IPS-11a (cell line): ENCODE data around the gene HSPA12B.

Experiments used
- H3K4me3 ChIP-seq: one replicate; pipeline ENCODE4 v1.5.1; 2013; ENCODE audit warnings: low read depth, low read length, control low read depth

The HSPA12B gene

DNA sequence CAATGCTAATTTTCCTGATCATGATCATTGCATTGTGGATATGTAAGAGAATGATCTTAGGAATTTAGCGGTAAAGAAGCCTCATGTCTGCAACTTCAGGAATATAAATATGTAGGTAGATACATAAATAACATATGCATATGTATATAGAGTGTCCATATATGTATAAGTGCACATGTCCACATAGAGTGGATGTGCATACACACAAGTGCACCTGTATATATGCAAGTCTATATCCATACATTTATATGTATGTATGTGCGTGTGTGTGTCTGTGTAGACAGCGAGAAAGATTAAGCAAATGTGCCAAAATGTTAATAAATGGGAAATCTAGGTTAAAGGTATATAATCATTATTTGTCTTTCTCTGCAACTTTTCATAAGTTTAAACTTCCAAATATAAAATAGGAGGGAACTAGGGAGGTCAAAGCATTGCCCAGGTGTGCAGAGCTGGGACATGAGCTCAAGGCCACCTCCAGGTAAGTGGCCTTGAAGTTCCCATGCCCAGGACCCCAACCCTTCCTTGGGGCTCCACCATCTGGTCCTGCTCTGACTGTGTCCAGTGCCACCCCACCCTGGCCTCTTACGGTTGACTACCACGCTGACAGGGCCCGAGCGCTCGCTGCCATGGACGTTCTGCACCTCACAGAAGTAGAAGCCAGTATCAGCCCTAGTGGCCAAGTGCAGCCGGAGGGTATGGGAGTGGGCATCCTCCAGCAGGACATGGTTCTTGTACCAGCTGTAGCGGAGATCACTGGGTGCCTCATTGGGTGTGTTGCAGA lies 29.7 kb upstream of the HSPA12B start:
- H3K4me3 ChIP-seq = no peak overlapping the region

DNA sequence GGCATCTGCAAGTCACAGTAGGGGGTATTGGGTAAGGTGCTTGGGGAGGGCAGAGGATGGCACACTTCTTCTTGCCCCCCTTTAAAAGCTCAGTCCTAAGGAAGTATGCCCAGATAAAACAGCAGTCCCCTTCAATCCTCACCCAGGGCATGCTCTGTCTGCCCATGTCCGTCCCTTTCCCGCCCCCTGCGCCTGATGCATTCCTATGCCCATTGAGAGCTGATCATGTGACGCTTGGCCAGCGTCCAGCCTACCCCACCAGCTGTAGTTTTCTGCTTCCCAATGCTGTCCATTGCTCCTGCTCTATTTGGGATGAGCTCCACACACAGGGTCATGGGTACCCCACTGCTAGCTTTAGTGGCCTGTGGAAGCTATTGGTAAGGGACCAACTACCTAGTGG lies 28.4 kb upstream of the HSPA12B start:
- H3K4me3 ChIP-seq = no peak overlapping the region

DNA sequence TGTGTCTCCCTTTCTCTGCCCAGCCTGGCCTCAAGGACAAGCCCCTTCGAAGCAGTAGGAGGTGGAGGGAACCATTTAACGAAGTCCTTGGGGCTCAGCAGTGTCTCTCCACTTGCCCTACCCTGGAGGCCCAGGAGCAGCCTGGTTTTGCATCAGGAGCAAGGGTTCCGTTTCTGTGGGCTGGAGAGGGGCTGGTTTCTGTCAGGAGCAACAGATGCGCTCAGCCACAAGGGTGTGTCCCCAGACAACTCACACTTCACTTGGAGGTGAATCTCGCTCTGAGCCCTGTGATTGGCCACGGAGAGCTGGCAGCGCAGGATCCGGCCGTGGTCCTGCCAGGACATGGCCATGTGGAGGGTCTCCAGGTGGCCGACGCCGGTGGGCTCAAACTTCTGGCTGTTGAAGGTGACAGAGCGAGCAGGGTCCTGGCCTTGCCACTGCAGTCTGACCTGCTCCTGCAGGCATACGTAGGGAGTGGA lies 27.0 kb upstream of the HSPA12B start:
- H3K4me3 ChIP-seq = no peak overlapping the region

DNA sequence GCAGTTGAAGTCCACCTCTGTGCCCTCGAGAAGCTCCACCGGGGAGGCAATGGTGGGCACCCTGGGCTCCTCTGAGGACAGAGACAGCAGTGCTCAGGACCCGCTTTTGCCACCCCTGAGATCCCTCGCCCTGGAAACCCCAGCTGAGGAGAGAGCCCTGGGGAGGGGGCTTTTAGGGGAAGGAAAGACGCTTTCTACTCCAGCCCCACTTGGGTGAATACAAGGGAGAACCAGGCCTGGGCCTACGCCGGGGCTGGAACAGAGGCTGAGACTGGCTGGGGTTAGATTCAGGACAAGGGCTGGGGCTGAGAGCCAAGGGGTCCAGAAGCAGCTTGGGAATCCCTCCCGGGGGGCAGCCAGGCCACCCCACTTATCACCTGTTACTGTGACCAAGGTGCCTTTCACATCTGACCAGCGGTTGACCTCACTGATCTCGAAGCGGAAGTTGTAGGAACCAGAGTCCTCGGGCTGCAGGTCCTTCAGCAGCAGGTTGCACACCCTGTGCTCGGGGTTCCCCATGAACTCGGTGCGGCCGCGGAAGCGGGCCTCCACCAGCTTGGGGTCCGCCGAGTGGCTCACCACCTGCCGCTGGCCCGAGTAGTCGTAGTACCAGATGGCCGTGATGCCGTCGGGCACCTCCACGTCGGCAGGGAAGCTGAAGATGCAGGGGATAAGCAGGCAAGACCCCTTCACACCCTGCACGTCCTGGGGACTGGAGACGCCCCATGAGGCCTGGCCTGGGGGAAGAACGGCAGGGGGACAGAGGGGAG lies 26.3 kb upstream of the HSPA12B start:
- no peak overlapping the region for H3K4me3 ChIP-seq

DNA sequence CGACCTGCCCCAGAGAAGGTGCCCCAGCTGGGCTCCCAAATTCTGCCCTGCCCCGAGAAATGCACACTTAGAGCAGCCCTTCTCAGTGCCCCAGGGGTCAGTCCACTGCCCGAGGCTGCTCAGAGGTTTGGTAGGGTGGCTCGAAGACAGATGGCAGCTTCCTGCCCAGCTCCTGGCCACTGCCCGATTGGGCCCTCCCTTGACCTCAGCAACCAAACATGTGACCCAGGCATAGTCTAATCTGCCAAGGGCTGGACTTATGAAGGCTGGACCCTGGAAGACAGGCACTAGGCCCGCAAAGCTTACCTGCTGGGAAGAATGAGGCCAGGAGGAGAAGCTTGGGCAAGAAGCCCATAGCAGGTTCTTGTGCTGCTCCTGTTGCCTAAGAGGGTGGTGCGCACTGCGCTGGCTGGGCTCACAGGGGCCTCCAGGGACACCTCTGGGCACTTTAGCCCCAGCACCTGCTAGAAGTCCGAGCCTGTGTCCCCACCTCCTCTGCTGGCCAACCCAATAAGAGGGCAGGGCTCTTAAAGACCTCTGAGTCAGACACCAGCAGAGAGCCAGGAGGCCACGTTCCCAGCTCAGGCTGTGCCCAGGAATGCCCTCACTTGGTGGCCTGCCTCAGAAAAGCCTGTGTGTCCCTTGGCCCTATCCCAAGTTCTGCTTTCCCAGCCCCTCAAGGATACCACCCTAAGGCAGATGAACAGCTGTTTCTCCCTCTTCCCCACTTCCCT lies 25.5 kb upstream of the HSPA12B start:
- H3K4me3 ChIP-seq = no peak overlapping the region

DNA sequence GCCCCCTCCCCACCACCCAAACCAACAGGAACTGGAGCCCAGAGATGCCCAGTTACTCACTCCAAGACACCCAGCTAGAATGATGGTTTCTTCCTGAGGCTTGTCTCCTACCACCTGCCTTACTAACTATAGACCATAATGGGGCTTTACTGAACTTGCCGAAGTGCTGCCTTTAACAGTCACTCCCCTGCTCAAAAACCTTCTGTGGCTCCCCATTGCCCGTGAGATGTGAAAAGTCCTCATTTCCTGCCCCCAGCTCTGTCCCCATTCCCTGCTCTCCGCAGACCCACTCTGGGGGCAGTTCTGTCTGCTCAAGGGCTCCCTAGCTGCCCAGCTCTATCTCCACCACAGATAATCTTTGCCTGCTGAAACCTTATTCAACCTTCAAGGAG lies 25.0 kb upstream of the HSPA12B start:
- no peak overlapping the region for H3K4me3 ChIP-seq

DNA sequence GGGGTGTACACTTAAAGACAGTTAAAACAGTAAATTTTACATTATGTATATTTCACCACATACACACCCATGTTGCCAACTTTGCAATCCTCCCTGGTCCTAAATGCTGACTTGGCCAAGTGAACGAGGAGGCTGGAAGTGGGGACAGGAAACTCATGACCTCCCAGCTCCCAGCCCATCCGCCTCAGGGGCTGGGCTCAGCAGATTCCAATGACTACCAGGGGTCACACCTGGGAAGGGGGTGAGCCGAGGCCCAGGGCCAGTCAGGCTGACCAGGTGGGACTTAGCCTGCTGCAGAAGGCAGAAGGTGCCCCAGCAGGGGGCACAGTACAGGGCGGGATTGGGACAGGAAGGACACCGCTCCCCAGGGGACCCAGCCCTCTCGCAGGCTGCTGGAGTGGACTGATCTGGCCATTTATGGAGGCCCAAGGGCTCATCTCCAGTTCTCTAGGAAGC lies 22.4 kb upstream of the HSPA12B start:
- no peak overlapping the region for H3K4me3 ChIP-seq

DNA sequence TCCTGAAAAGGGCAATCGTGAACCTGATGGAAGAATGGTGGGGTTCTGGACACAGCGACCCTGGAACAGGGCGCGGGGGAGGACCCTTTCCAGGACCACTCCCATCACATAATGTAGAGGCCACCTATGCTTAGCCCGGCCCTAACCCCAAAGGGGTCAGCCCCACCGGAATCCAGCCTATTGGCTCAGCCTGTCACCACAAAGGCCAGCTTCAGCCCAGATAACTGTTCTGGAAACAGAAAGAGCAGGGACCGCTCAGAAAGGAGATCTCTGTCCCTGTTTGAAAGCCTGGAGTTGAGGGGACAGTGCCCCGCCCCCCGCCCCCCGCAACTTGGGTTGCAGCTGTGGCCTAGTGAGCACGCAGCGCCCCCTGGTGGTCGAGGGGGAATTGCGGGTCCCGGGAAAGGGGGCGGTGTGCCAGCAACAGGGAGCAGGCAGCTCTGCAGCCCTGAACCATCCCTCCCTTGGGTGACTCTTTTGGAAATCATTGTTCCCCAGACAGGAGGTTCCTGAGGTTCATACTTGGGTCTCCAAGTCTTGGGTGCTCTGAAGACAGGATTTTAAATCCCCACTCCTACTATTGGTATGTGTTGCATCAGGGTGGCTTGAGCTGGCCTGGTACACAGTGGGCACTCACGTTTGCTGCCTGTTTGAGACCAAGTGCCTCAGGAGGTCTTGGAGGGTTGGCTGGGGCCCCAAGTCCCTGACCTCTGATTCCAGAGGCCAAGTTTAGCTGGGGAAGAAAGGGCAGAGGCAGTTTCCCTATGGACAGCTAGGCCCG lies 21.6 kb upstream of the HSPA12B start:
- H3K4me3 ChIP-seq = no peak overlapping the region

DNA sequence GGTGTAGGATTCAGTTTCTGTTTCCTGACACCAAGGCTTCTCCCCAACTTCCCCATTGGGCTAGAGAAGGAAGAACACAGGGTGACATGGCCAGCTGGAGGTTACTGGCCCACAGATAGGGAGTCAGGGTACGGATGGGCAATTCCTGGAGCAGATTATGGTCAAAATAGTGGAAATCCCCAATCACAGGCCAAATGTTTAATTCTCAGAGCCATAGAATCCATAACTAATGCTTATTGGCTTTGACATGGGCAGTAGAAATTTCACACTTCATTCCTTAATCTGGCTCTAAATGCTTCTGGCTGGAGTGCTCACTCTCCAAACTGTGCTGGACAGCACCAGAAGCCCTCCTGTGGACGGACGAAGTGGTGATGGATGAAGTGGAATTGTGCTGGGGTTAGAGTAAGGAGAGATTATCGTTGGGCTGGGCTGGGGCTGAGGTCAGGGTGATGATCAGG lies 21.0 kb upstream of the HSPA12B start:
- H3K4me3 ChIP-seq = no peak overlapping the region

DNA sequence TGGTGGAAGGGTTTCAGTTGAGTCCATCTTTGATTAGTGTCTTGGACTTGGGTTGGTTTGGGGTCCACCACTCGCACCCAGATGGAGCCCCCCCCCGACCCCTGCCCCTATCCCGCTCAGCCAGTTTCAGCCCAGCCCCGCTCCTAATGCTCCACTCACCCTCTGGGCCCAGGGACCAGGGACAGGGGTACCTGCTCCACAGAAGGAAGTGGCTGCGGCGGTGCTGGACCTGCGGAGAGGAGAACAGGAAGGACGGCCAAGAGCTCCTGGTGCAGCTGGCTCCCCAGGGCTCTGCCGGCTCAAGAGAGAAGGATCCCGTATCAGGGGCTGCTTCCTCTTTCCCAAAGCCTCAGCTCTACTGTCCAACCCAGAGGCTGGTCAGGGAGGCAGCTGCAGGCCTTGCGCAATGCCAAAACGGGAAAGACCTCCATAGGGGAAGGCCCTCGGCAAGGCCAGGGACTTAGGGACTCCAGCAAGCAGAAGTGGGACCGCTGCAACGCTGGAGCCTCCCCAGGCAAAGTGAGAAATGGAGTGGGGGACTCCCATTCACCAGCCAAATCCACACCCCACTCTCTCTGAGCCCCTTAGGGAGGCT lies 20.1 kb upstream of the HSPA12B start, which contains the start of gene SIGLEC1:
TSS of gene SIGLEC1 (minus strand) at position 322 of the 595 bp plus-strand sequence. CDS start 5,472 bp downstream, outside the sequence.
- no peak within 1 kb of the TSS for H3K4me3 ChIP-seq

DNA sequence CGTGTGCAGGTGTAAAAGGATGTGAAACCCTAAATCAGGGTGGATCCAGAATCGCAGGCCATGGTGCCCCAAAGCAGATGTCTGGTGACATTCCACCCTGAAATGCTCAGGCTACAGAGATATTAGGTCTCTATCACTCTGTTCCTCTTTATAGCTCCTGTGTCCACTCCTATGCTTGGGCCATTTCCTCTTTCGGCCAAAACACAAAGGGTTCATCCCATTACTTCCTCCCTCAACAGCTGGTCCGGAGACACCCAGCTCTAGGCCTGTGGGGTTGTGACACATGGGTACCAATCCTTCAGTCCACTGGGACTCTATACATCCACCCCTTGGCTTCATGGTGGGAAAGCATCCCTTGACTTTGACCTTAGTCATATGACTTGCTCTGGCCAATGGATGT lies 18.4 kb upstream of the HSPA12B start:
- no peak overlapping the region for H3K4me3 ChIP-seq

DNA sequence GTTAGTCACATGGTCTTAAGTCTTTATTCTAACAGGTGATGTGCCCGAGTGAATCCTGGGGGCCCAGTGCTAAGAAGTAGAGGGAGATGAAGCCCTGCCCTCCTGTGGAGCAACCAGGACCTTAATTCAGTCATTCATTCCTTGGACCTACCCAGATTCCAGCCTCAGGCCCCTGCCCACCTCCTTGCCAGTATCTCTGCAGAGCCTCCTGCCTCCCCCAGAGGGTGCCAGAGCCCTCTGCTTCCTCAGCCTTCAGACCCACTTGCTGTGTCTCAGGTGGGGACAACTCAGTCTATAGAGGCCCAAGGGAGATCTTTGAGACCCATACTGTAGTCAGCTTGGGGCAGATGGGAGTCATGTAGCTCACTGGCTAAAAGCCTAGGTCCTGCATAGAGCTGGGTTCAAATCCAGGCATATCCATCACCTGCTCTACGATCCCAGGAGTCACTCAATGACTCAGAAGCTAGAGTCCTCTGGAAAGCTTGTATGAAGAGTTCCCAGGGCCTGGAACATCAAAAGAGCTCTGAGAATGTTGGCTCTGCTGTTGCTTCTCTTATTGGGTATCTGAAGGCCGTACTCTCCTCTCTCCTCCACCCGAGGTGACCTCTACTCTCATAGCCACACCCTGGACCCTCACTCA lies 16.2 kb upstream of the HSPA12B start:
- H3K4me3 ChIP-seq = no peak overlapping the region

DNA sequence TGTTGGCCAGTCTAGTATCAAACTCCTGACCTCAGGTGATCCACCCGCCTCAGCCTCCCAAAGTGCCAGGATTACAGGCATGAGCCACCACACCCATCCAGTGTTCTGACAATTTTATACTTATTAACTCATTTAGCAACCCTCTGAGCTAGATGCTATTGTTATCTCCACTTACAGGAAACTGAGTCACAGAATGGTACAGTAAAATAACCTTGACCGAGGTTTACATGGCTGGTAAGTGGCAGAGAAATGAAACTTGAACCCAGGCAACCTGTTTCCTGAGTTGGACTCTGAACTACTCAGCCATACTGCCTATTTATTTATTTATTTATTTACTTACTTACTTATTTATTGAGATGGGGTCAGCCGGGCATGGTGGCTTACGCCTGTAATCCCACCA lies 13.4 kb upstream of the HSPA12B start:
- no peak overlapping the region for H3K4me3 ChIP-seq

DNA sequence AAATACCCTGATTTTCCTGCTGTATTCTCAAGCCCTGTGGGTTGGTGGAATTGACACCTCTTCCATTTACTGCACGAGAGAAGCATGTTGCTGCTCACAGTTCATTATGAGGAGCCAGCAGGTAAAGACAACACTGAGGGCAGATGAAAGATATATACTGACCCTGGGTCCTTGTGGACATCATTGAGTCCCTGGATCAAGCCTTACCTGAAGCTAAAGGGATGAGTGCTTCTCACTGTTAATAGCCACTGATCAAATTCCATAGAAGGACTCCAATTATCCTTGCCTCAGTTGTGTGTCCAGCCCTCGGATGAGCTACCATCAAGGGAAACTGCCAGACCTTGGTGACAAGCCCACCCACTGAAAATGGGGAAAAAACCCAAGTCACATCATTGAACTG lies 12.4 kb upstream of the HSPA12B start:
- no peak overlapping the region for H3K4me3 ChIP-seq

DNA sequence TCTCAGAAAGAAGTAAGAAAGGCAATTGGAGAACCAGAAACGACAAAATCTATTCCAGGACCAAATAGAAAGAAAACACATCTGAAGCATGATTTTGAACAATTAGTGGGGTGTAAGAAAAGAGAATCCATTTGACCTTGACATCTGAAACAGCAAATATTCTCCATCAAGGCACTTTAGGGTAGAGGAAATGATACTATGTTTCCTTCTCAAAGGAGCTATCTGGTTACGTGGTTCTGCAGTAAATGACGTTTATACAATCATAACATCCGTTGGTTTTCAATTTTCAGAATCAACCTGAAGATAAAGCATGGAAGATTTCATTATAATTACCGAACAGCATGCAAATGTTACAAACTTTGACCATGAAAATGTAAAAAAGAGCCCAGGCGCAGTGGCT lies 11.9 kb upstream of the HSPA12B start:
- no peak overlapping the region for H3K4me3 ChIP-seq

DNA sequence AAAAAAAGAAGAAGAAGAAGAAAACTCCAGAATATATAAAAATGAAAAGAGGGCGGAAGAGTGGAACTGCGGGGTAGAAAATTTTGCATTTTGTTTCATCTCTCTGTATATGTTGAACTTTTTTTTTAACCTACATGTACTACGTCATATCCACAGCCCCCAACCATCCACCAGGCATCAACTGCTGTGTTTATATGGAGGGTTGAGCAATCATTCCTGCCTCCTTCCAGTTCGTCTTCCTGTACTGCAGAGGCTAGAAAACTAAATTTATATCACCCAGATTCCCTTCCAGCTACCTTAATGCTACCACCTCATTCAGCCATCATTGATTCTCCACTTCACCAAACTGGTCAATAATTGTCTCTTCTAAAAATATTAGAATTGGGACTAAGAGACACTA lies 10.6 kb upstream of the HSPA12B start:
- no peak overlapping the region for H3K4me3 ChIP-seq

DNA sequence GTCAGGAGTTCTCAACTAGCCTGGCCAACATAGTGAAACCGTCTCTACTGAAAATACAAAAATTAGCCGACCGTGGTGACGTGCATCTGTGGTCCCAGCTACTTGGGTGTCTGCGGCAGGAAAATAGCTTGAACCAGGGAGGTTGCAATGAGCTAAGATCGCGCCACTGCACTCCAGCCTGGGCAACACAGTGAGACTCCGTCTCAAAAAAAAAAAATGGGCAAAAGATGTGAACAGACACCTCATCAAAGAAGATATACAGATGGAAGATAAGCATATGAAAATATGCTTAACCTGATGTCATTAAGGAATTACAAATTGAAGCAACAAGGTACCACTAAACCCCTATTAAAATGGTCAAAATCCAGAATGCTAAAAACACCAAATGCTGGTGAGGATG lies 9.2 kb upstream of the HSPA12B start:
- no peak overlapping the region for H3K4me3 ChIP-seq

DNA sequence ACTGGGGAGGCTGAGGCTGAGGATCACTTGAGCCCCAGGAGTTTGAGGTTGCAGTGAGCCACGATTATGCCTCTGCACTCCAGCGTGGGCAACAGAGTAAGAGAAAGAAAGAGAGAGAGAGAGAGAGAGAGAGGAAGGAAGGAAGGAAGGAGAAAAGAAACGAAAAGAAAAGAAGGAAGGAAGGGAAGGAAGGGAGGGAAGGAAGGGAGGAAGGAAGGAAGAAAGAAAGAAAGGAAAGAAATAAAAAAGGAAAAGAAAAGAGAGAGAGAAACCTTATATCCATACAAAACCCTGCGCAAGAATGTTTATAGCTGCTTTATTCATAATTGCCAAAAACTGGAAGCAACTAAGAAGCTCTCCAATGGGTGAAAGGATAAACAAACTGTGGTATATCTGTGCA lies 8.1 kb upstream of the HSPA12B start:
- H3K4me3 ChIP-seq = no peak overlapping the region

DNA sequence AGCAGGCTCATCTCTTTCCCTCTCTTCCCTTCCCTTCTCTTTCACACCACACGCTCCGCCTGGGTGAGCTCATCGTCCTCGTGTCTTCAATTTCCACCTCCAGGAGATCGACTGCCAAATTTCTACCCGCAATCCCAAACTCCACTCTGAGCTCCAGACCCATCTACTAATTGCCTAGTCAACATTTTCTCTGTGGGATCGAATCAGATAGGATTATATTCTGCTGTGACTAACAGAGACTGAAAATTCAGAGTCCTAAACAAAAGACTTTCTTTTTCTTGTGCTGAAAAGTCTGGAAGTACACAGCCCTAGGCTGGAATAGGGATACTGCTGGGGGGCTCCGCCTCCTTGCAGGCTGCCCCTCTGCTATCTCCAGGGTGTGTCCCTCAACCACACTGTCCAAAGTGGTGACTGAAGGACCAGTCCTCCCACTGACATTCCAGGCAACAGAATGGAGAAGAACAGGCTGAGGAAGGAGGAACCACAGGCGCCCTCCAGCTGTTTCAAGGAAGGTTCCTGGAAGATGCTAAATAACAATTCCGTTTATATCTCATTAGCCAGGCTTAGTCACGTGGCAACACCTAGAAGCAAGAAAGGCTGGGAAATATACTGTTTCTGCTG lies 5.0 kb upstream of the HSPA12B start:
- H3K4me3 ChIP-seq = no peak overlapping the region
